NCI-H1417 treated with DMSO at 0.1 percent for 48 hours (cell line): ENCODE data around the gene SUGP2.
"Not testable (repeated sequence)": the region's sequence is repeated elsewhere in the genome, so short reads cannot be mapped to it uniquely, and the experiment has no call there.

ENCODE experiments used
- DNase-seq: peaks from one replicate; lab custom pipeline; 2025; lab: John Stamatoyannopoulos, UW

SUGP2 gene

DNA sequence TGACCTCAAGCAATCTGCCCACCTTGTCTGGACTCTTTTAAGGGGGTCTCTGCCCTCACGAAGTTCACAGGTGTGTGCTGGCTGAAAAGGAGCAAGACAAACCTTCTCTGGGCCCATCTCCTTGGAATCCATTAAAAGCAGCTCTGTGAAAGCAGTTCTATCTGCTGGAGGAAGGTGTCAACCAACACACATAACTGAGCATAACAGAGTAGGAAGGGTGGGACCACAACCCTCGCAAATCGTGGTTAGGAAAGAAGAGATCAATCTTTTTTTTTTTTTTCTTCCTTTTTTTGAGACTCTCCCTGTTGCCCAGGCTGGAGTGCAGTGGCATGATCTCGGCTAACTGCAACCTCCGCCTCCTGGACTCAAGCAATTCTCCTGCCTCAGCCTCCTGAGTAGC is 1.4 kb downstream of the SUGP2 start:
- no peak for DNase-seq

- DNase-seq = no peak
These were observed 4.8 kb downstream of the SUGP2 start for GRCh38 chr19:19028526-19028925.

GRCh38 chr19:19027228-19027627 is 6.1 kb downstream of the SUGP2 start:
- DNase-seq = no peak

GRCh38 chr19:19026299-19026971 is 6.9 kb downstream of the SUGP2 start:
- no peak for DNase-seq

DNA sequence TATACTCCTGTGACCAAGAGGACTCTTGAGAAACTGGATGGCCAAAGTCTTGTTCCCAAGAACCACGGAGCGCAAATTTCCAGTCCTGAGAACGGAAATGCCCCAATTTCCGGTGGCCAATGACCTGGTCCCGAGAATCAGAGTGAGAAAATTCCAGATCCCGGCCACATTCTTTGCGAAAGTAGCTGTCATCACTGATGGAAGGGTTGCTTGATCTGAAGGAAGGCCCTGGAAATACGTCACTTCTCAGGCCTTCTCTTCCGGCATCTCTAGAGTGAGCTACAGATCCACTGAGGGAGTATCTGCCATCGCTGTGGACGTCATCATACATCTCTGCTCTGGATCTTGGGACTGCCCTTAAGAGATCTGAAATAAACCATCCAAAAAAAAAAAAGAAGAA is 7.5 kb downstream of the SUGP2 start:
- no peak for DNase-seq

DNA sequence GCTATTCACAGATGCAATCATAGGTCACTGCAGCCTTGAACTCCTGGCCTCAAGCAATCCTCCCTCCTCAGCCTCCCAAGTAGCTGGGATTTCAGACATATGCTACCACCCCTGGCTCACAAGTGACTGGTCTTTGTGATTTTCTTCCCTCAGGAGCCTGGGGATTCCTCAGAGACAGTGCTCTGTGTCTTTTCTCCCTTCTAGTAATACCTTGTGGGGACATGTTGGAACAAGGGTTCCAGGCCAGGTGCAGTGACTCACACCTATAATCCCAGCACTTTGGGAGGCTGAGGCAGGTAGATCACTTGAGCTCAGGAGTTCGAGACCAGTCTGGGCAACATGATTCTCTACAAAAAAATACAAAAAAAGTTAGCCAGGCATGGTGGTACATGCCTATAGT is 9.9 kb downstream of the SUGP2 start:
- not testable (repeated sequence) for DNase-seq

- DNase-seq = no peak
These were observed 10.8 kb downstream of the SUGP2 start for GRCh38 chr19:19022380-19022961.

- DNase-seq = no peak
These were observed 12.2 kb downstream of the SUGP2 start for GRCh38 chr19:19021115-19021514.

DNA sequence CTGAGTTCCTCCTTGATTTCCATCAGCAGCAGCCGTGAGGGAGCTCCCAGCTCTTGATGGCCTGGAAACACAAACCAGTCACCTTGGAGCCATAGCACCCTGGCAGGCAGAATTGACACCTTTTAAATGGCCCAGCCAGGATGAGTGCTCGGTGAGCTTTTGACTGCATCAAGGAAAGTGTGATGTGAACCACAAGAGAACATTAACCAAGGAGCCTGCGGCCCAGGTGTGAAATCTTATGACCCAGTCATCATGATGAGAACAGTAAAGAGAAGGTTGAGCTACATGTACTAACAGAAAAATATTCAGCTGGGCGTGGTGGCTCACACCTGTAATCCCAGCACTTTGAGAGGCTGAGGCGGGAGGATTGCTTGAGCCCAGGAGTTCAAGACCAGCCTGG is 22.8 kb downstream of the SUGP2 start:
- no peak for DNase-seq

- no peak for DNase-seq
These were observed 23.4 kb downstream of the SUGP2 start for GRCh38 chr19:19009951-19010350.

GRCh38 chr19:19006213-19006612 is 27.1 kb downstream of the SUGP2 start:
- no peak for DNase-seq

- no peak for DNase-seq
These were observed 29.2 kb downstream of the SUGP2 start for GRCh38 chr19:19004144-19004543.

- no peak for DNase-seq
These were observed 33.3 kb downstream of the SUGP2 start for GRCh38 chr19:18999896-19000620.

DNA sequence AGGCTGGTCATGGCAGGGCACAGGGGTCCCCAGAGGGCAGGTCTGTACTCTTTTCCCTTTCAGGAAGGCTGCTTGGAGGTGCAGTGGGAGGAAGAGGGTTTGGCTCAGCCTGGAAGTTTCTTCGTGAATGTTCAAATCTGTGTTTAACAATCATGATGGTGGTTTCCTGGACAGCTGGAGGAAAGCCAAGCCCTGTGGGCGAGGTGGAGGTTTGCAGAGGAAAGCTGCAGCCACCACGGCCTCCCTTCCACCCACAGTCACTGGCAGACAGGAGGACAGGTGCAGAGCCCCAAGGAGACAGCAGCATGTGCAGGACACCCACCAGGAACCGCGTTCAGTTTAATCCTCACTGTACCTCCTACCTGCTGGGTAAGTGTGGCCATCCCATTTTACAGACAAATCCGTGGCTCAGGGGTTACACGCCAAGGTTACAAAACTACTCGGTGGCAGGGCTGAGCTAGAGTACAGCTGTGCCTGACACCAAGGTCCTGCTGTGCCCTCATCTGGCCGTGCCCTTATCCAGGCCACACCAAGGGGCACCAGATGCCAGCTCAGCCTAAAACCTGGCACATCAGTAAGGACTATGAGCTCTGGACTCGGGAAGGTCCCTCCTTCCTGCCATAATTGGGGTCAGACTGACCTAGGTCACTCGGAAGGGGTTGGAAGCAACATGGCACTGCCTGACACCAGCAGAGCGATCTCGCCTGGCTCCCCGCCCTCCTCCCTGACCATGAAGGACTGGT is 34.1 kb downstream of the SUGP2 start:
- no peak for DNase-seq

DNA sequence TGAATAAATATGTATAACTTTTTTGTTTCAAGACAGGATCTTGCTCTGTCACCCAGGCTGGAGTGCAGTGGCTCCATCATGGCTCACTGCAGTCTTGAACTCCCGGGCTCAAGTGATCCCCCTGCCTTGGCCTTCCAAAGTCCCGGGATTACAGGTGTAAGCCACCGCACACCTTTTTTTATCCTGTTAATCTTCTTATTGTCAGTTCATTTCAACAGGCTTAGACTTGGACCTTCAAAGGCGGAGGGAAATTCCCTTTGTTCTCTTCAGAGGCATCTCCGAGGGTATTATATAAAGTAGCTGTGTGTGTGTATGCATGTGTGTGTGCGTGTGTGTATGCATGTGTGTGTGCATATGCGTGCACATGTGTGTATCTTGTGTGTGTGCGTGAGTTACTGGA is 35.0 kb downstream of the SUGP2 start:
- no peak for DNase-seq

- no peak for DNase-seq
These were observed 36.4 kb downstream of the SUGP2 start for GRCh38 chr19:18996796-18997394.

GRCh38 chr19:18996351-18996750 is 37.0 kb downstream of the SUGP2 start:
- DNase-seq = no peak

GRCh38 chr19:18995804-18996241 is 37.5 kb downstream of the SUGP2 start:
- DNase-seq = no peak

DNA sequence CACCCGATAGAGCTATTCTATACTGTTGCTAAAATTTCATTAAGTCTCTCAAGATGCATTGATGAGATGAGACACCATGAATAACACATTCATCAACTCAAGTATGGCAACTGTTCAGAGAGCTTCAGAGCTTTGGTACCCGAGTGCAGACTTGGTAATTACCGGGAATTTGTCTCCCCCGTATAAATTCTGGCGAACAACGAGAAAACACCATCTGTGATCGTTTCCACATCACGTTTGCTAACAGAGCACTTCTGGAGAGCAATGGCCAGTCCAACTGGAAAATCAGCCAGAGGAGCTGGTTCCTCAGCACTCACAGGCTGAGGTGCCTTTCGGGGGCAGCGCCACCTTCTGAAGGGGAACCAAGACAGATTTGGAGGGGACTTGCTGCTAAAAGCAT is 40.2 kb downstream of the SUGP2 start:
- no peak for DNase-seq

- no peak for DNase-seq
These were observed 40.6 kb downstream of the SUGP2 start for GRCh38 chr19:18992696-18993095.

GRCh38 chr19:18991468-18991867 is 41.8 kb downstream of the SUGP2 start:
- no peak for DNase-seq

DNA sequence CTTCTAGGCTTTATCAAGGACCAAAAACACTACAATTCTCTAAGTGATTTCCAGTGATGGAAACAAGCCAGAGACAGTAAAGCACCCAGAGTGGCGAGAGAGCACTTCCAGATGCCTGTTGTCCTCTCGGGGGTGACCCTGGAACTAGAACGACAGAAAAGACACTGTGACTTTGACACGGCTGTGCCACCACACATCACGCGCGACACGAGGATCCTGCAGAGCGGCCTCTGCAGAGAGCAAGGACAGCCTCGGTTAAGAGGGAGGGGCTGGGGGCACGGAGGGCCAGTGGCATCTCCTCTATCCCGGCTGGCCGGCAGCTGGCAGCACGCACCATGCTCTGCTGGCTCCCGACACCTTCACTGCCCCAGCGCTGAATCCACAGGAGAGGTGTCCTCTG is 42.3 kb downstream of the SUGP2 start:
- DNase-seq = no peak
